HG03575 (cell line): Measurements from ENCODE around the gene NKAIN1.

Experiments used
- ATAC-seq: cut with Tn5 transposase; IDR thresholded peaks from one replicate; pipeline ENCODE4 v1.9.1; 2021; ENCODE audit not compliant: unreplicated experiment, insufficient number of reproducible peaks, low FRiP score; ENCODE audit errors: extremely low read depth

Gene NKAIN1

GRCh38 chr1:31133368-31133767 is 106.3 kb downstream of the NKAIN1 start:
- no peak for ATAC-seq
